Measurements from ENCODE around the gene PAK5. TPM values are rescaled to one million over a fixed set of nuclear protein-coding genes. Genes with fewer than 3 reads are reported as not detected.

Gene PAK5
- total RNA-seq, 1 experiment from 2014 or later: not detected

DNA sequence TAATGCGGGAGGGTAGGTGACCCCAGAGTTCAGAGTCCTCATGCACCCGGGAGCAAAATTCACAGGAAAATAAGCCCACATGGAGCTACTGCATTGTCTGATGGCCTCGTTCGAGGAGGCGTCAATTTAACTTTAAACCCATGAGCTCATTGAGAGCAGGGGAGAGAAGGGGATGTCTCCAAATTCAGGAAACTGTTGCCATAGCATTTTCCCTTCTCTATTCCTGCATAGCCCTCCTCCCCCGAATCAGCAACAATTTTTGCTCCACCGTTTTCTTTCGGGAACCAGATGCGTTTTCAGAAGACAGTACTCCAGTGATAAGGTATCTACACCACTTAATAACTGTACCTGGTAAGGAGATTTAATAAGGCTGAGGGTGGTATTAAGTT lies 324.8 kb downstream of the PAK5 start:
- peaks cover 34% of the 10 kb centered on the region for H3K27me3 ChIP-seq (ENCODE audit: insufficient read depth, low read length)
- no peak overlapping the region for H3K4me3 ChIP-seq (replicated peaks in 1 of 2; ENCODE audit: low read depth in 1 of 2, low read length in 2 of 2)
- H3K9me2 ChIP-seq (ENCODE audit: insufficient read depth): no peaks in the 10 kb centered on the region
- 0 out of 4 replicates have a peak, but pooled peaks cover 2 to 8% of the 10 kb centered on the region in 2 experiments for H3K4me1 ChIP-seq (ENCODE audit: control insufficient read depth in 1 of 2, insufficient read depth in 2 of 2, low read length in 2 of 2)
- H3K36me3 ChIP-seq (ENCODE audit: control insufficient read depth in 1 of 2, insufficient read depth in 2 of 2, low read length in 2 of 2): no peaks in the 10 kb centered on the region
- H3K4me2 ChIP-seq (ENCODE audit: low read length): no peak overlapping the region
- no peak overlapping the region for H3K27ac ChIP-seq (ENCODE audit: low read depth, low read length)
- DNase-seq (ENCODE audit: low read depth, low spot score) (no peak), ATAC-seq (no peak)
- RAD21 ChIA-PET (ENCODE audit: low non-redundant PET in 1 of 2, low total read pairs in 2 of 2, uncharacterized antibody in 2 of 2, unreplicated experiment in 2 of 2): no interaction called here
- no peak for TF ChIP-seq SP1 (IDR thresholded peaks at IDR 0.05; ENCODE audit: low read depth)
- TF ChIP-seq JUND (IDR thresholded peaks at IDR 0.05): no peak
- no peak for TF ChIP-seq YY1 (IDR thresholded peaks at IDR 0.05; ENCODE audit: extremely low read depth, insufficient replicate concordance, low read depth, low read length)
- H3K9me3 ChIP-seq (ENCODE audit: control insufficient read depth in 1 of 2, insufficient read depth in 1 of 2, low read depth in 1 of 2, low read length in 2 of 2): no peaks in the 10 kb centered on the region
- POLR2A ChIA-PET: no interaction called here
- H2AFZ ChIP-seq (ENCODE audit: low read depth, low read length, poor library complexity, severe bottlenecking): no peak overlapping the region
- H3K9ac ChIP-seq (ENCODE audit: low read length): no peak overlapping the region
- H4K20me1 ChIP-seq (ENCODE audit: insufficient read depth): no peaks in the 10 kb centered on the region; the same call in 1 of the 2 replicates
- BruUV-seq (replicated peaks): no TSS peak
- intact Hi-C loops (cut with micrococcal nuclease): no loop called here
- H3K79me2 ChIP-seq (ENCODE audit: insufficient read depth, low read length): no peaks in the 10 kb centered on the region
- CTCF ChIA-PET: no interaction called here

DNA sequence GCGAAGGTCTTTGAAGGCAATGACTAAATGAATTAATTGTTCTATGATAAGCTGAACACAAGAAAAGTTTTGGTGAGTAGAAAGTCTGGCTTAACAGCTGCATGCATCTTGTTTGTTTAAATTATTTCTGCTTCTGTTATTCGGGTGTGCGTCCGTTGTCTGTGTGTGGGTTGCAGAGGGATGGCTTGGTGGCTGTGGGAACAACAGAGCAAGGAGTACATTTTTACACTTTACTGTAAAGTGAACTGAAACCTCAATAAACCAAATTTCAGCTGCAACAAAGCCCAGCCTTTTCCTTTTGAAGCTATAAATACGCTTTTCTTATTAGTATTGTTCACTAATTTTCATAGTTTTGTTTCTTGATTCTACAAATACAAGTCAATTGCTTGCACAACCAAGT lies 328.0 kb downstream of the PAK5 start:
- H4K20me1 ChIP-seq (ENCODE audit: insufficient read depth): no peaks in the 10 kb centered on the region; the same call in 1 of the 2 replicates
- H3K79me2 ChIP-seq (ENCODE audit: insufficient read depth, low read length): no peaks in the 10 kb centered on the region
- CTCF ChIA-PET: no interaction called here
- no peak overlapping the region for H2AFZ ChIP-seq (ENCODE audit: low read depth, low read length, poor library complexity, severe bottlenecking)
- TF ChIP-seq SIN3A (IDR thresholded peaks at IDR 0.05; ENCODE audit: low read depth): no peak
- TF ChIP-seq, protein P1, sequence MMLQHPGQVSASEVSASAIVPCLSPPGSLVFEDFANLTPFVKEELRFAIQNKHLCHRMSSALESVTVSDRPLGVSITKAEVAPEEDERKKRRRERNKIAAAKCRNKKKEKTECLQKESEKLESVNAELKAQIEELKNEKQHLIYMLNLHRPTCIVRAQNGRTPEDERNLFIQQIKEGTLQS (IDR thresholded peaks at IDR 0.05): no peak
- TF ChIP-seq, protein P2, sequence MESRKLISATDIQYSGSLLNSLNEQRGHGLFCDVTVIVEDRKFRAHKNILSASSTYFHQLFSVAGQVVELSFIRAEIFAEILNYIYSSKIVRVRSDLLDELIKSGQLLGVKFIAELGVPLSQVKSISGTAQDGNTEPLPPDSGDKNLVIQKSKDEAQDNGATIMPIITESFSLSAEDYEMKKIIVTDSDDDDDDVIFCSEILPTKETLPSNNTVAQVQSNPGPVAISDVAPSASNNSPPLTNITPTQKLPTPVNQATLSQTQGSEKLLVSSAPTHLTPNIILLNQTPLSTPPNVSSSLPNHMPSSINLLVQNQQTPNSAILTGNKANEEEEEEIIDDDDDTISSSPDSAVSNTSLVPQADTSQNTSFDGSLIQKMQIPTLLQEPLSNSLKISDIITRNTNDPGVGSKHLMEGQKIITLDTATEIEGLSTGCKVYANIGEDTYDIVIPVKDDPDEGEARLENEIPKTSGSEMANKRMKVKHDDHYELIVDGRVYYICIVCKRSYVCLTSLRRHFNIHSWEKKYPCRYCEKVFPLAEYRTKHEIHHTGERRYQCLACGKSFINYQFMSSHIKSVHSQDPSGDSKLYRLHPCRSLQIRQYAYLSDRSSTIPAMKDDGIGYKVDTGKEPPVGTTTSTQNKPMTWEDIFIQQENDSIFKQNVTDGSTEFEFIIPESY (IDR thresholded peaks at IDR 0.05; ENCODE audit: extremely low read depth, insufficient replicate concordance, low read length): no peak
- no peak for TF ChIP-seq ZFX (IDR thresholded peaks at IDR 0.05)
- TF ChIP-seq, protein P3, sequence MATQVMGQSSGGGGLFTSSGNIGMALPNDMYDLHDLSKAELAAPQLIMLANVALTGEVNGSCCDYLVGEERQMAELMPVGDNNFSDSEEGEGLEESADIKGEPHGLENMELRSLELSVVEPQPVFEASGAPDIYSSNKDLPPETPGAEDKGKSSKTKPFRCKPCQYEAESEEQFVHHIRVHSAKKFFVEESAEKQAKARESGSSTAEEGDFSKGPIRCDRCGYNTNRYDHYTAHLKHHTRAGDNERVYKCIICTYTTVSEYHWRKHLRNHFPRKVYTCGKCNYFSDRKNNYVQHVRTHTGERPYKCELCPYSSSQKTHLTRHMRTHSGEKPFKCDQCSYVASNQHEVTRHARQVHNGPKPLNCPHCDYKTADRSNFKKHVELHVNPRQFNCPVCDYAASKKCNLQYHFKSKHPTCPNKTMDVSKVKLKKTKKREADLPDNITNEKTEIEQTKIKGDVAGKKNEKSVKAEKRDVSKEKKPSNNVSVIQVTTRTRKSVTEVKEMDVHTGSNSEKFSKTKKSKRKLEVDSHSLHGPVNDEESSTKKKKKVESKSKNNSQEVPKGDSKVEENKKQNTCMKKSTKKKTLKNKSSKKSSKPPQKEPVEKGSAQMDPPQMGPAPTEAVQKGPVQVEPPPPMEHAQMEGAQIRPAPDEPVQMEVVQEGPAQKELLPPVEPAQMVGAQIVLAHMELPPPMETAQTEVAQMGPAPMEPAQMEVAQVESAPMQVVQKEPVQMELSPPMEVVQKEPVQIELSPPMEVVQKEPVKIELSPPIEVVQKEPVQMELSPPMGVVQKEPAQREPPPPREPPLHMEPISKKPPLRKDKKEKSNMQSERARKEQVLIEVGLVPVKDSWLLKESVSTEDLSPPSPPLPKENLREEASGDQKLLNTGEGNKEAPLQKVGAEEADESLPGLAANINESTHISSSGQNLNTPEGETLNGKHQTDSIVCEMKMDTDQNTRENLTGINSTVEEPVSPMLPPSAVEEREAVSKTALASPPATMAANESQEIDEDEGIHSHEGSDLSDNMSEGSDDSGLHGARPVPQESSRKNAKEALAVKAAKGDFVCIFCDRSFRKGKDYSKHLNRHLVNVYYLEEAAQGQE (IDR thresholded peaks at IDR 0.05; ENCODE audit: low read depth): no peak
- TF ChIP-seq ELF1 (IDR thresholded peaks at IDR 0.05; ENCODE audit: borderline replicate concordance, low read depth): no peak
- intact Hi-C loops (cut with micrococcal nuclease): no loop called here
- H3K9ac ChIP-seq (ENCODE audit: low read length): no peak overlapping the region
- no peak overlapping the region for H3K27ac ChIP-seq (ENCODE audit: low read depth, low read length)
- H3K27me3 ChIP-seq (ENCODE audit: insufficient read depth, low read length): peaks cover 17% of the 10 kb centered on the region; the same call in 1 of the 2 replicates
- H3K9me2 ChIP-seq (ENCODE audit: insufficient read depth): no peaks in the 10 kb centered on the region
- H3K36me3 ChIP-seq (ENCODE audit: control insufficient read depth in 1 of 2, insufficient read depth in 2 of 2, low read length in 2 of 2): no peaks in the 10 kb centered on the region
- no peak overlapping the region for H3K4me3 ChIP-seq (replicated peaks in 1 of 2; ENCODE audit: low read depth in 1 of 2, low read length in 2 of 2)
- DNase-seq (ENCODE audit: low read depth, low spot score) (no peak), ATAC-seq (no peak)
- 0 out of 4 replicates have a peak, but pooled peaks cover under 1 to 2% of the 10 kb centered on the region in 2 experiments for H3K4me1 ChIP-seq (ENCODE audit: control insufficient read depth in 1 of 2, insufficient read depth in 2 of 2, low read length in 2 of 2)
- RAD21 ChIA-PET (ENCODE audit: low non-redundant PET in 1 of 2, low total read pairs in 2 of 2, uncharacterized antibody in 2 of 2, unreplicated experiment in 2 of 2): no interaction called here
- no peak overlapping the region for H3K4me2 ChIP-seq (ENCODE audit: low read length)
- POLR2A ChIA-PET: no interaction called here
- BruUV-seq (replicated peaks): no TSS peak
- H3K9me3 ChIP-seq (ENCODE audit: control insufficient read depth in 1 of 2, insufficient read depth in 1 of 2, low read depth in 1 of 2, low read length in 2 of 2): no peaks in the 10 kb centered on the region
